ENCODE results near the gene NRXN2.

The NRXN2 gene

GRCh38 chr11:64742889-64743590, 20.0 kb upstream of the NRXN2 start:
- DNase-seq: peak; percentile 55

GRCh38 chr11:64742087-64742888, 19.3 kb upstream of the NRXN2 start:
- no peak for DNase-seq

- DNase-seq: no peak
Measured at GRCh38 chr11:64741375-64742086, 18.5 kb upstream of the NRXN2 start.

GRCh38 chr11:64739871-64740270, 16.9 kb upstream of the NRXN2 start:
- no peak for DNase-seq

- no peak for DNase-seq
Measured at GRCh38 chr11:64736654-64737053, 13.7 kb upstream of the NRXN2 start.

- DNase-seq: no peak
Measured at GRCh38 chr11:64735725-64736259, 12.8 kb upstream of the NRXN2 start.

- no peak for DNase-seq
Measured at GRCh38 chr11:64734811-64735724, 12.1 kb upstream of the NRXN2 start.

- DNase-seq: no peak
Measured at GRCh38 chr11:64731601-64732000, 8.6 kb upstream of the NRXN2 start.

- no peak for DNase-seq
Measured at GRCh38 chr11:64729851-64730382, 6.9 kb upstream of the NRXN2 start.

GRCh38 chr11:64728757-64729365, 5.9 kb upstream of the NRXN2 start:
- DNase-seq: no peak

- no peak for DNase-seq
Measured at GRCh38 chr11:64726867-64727530, 4.0 kb upstream of the NRXN2 start.

GRCh38 chr11:64726211-64726641, 3.2 kb upstream of the NRXN2 start:
- no peak for DNase-seq

- DNase-seq: no peak
Measured at GRCh38 chr11:64724863-64725532, 2.0 kb upstream of the NRXN2 start.

GRCh38 chr11:64723907-64724862, 1.2 kb upstream of the NRXN2 start:
- no peak for DNase-seq

- DNase-seq: no peak
Measured at GRCh38 chr11:64722141-64723065, 594 bp downstream of the NRXN2 start.

- no peak for DNase-seq
Measured at GRCh38 chr11:64721359-64721699, 1.7 kb downstream of the NRXN2 start.

- DNase-seq: no peak
Measured at GRCh38 chr11:64720640-64721358, 2.2 kb downstream of the NRXN2 start.

Data from activated gamma-delta T cell (primary cell).